ENCODE measurements around the gene SCRN2.

The SCRN2 gene

GRCh38 chr17:47846716-47847340 lies 5.8 kb upstream of the SCRN2 start:
- DNase-seq (ENCODE audit: low spot score): no peak

- no peak for DNase-seq (ENCODE audit: low spot score)
These were observed 4.6 kb upstream of the SCRN2 start for GRCh38 chr17:47845716-47846075.

- no peak for DNase-seq (ENCODE audit: low spot score)
These were observed 4.0 kb upstream of the SCRN2 start for GRCh38 chr17:47844814-47845715.

- no peak for DNase-seq (ENCODE audit: low spot score)
These were observed 3.2 kb upstream of the SCRN2 start for GRCh38 chr17:47844227-47844626.

- DNase-seq (ENCODE audit: low spot score): no peak
These were observed 2.3 kb upstream of the SCRN2 start for GRCh38 chr17:47843391-47843730.

GRCh38 chr17:47841488-47842291 lies 617 bp upstream of the SCRN2 start:
- no peak for DNase-seq (ENCODE audit: low spot score)

- DNase-seq (ENCODE audit: low spot score): peak; percentile 37
These were observed 902 bp downstream of the SCRN2 start for GRCh38 chr17:47840001-47840741.

GRCh38 chr17:47839071-47839470 lies 2.0 kb downstream of the SCRN2 start:
- DNase-seq (ENCODE audit: low spot score): no peak

- DNase-seq (ENCODE audit: low spot score): no peak
These were observed 2.4 kb downstream of the SCRN2 start for GRCh38 chr17:47838636-47839035.

- DNase-seq (ENCODE audit: low spot score): no peak
These were observed 3.6 kb downstream of the SCRN2 start for GRCh38 chr17:47837401-47838039.

GRCh38 chr17:47836601-47837000 lies 4.5 kb downstream of the SCRN2 start:
- DNase-seq (ENCODE audit: low spot score): no peak

GRCh38 chr17:47834756-47835155 lies 6.3 kb downstream of the SCRN2 start:
- no peak for DNase-seq (ENCODE audit: low spot score)

GRCh38 chr17:47831934-47832327 lies 9.1 kb downstream of the SCRN2 start:
- DNase-seq (ENCODE audit: low spot score): no peak

GRCh38 chr17:47831003-47831933 lies 9.8 kb downstream of the SCRN2 start, which contains the start of the genes LRRC46 and MRPL10:
TSS of gene LRRC46 (plus strand) at chr17:47831670. CDS start at chr17:47831990, 320 bp downstream.
TSS of gene MRPL10 (minus strand) at chr17:47831541. CDS start at chr17:47831511, 30 bp downstream.
- DNase-seq (ENCODE audit: low spot score): peak; percentile 93

- DNase-seq (ENCODE audit: low spot score): no peak
These were observed 10.6 kb downstream of the SCRN2 start for GRCh38 chr17:47830396-47831002.

- DNase-seq (ENCODE audit: low spot score): no peak
These were observed 11.2 kb downstream of the SCRN2 start for GRCh38 chr17:47829870-47830269.

- DNase-seq (ENCODE audit: low spot score): no peak
These were observed 17.6 kb downstream of the SCRN2 start for GRCh38 chr17:47823519-47823918.

- no peak for DNase-seq (ENCODE audit: low spot score)
These were observed 18.3 kb downstream of the SCRN2 start for GRCh38 chr17:47822785-47823184.
